ENCODE data around the gene PANK1.

DNA sequence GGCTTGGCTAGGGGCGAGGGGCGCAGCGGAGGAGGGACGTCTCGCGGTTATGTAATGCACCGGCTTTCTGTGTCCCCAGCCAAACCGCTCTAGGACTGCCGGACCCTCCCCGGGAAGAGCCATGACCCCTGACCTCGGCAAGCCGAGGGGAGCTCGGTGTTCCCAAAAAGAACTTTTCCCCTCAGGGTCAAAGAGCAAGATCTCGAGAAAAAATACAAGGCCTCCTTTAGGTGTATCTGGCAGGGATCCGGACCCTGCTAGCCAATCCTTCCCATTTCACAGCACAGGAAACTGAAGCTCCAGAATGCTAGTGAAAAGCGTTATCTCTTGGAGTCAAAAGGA lies 109.1 kb downstream of the PANK1 start:
- TF ChIP-seq CTCF (IDR thresholded peaks at IDR 0.05) (no peak), POLR2AphosphoS5 (IDR thresholded peaks at IDR 0.05) (no peak), POLR2A (IDR thresholded peaks at IDR 0.05; ENCODE audit: low read depth) (no peak), EP300 (IDR thresholded peaks at IDR 0.05) (no peak)

All from esophagus muscularis mucosa (tissue), 4 donors.